Erythroblast (primary cell): ENCODE results near the gene C2orf69.

Experiments
- GATA1 ChIP-seq: IDR thresholded peaks from 2 replicates; pipeline ENCODE4 v1.6.1; 2011; ENCODE audit warnings: low read depth, mild to moderate bottlenecking, control low read depth, low read length, moderate library complexity
- POLR2A ChIP-seq: IDR thresholded peaks from 2 replicates; pipeline ENCODE4 v1.6.1; 2011; ENCODE audit warnings: mild to moderate bottlenecking, low read length

- TF ChIP-seq POLR2A: no peak
- no peak for TF ChIP-seq GATA1
Observed at GRCh38 chr2:199903111-199903510, 8.0 kb upstream of the C2orf69 start.
